ENCODE results near the gene RAB44.
"Not testable (repeated sequence)": the region's sequence is repeated elsewhere in the genome, so short reads cannot be mapped to it uniquely, and the experiment has no call there.

The RAB44 gene

DNA sequence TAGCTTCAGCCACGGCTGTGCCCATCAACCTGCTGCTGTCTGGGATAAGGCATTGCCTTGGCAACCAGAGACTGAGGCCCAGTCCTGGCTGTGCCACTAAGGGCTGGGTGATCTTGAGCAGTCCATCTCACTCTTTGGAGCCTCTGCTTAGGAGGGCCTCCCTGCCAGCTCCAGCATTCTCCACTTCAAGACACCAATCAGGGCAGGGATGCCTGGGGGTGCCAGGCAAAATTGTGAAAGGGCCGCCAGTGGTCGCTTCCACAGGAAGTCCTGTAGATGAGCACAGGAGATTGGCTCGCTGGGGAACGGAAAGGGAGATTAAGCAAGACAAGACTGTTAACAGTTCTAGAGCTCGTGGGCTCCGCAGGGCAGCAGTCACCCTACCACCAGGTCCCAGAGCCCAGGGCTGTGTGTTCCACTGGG lies at the start of gene RAB44:
Gene RAB44, plus strand, starts transcription at position 346 of the 423 bp plus-strand sequence. CDS start 6,410 bp downstream, outside the sequence.
- no peak for TF ChIP-seq CTCF (IDR thresholded peaks at IDR 0.05; ENCODE audit: low read length, missing control alignments)
- no peak for DNase-seq (ENCODE audit: low read depth)
- no peak within 1 kb of the TSS for H3K4me3 ChIP-seq (replicated peaks; ENCODE audit: low read depth, low read length)

DNA sequence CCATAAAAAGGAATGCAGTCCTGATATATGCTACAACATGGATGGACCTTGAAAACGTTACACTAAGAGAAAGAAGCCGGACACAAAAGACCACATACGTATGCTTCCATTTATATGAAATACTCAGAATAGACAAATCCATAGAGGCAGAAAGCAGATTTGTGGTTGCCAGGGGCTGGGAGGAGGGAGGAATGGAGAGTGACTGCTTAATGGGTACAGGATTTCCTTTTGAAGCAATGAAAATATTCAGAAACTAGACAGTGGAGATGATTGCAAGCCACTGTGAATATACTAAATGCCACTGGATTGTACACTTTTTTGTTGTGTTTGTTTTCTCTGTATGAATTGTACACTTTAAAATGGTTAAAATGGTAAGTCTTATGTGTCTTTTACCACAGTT lies 48.5 kb upstream of the RAB44 start:
- no peak overlapping the region for H3K4me3 ChIP-seq (replicated peaks; ENCODE audit: low read depth, low read length)
- no peak for DNase-seq (ENCODE audit: low read depth)
- no peak for TF ChIP-seq CTCF (IDR thresholded peaks at IDR 0.05; ENCODE audit: low read length, missing control alignments)

GRCh38 chr6:36649701-36650484 lies 47.7 kb upstream of the RAB44 start:
- H3K4me3 ChIP-seq (replicated peaks; ENCODE audit: low read depth, low read length) = no peak overlapping the region
- TF ChIP-seq CTCF (IDR thresholded peaks at IDR 0.05; ENCODE audit: low read length, missing control alignments) = no peak

DNA sequence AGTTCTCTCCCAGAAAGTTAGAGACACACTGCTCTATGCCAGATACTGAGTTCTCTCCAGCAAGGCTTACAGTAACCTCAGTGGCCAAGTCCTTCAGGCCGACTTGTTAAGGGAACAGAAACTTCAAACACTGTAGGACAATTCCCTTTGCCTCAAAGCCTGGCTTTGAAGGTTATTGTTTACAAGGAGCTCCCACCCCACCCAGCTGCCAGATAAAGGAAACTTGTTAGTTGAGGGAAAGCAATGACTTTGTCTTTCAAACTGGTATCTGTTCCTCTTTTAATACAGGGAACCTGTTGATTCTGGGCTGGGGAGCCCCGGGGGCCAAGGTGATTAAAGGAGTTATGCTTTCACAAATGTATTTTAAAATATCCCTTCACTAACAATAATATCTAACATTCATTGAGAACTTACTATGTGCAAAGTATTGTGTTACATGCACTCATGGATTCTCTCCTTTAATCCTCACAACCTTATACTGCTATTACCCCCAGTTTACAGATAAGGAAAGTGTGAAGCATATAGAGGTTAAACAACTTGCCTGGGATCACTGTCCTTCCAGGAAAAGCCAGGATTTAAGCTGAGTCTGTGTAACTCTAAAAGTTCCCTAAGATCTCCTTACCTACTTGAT lies 46.7 kb upstream of the RAB44 start:
- TF ChIP-seq CTCF (IDR thresholded peaks at IDR 0.05; ENCODE audit: low read length, missing control alignments) = no peak
- no peak overlapping the region for H3K4me3 ChIP-seq (replicated peaks; ENCODE audit: low read depth, low read length)
- DNase-seq (ENCODE audit: low read depth) = no peak

More at GRCh38 chr6:36649701-36650484, 47.7 kb upstream of the RAB44 start:
- no peak for DNase-seq (ENCODE audit: low read depth)

GRCh38 chr6:36651659-36652379 lies 45.8 kb upstream of the RAB44 start:
- DNase-seq (ENCODE audit: low read depth) = no peak
- no peak for TF ChIP-seq CTCF (IDR thresholded peaks at IDR 0.05; ENCODE audit: low read length, missing control alignments)
- no peak overlapping the region for H3K4me3 ChIP-seq (replicated peaks; ENCODE audit: low read depth, low read length)

DNA sequence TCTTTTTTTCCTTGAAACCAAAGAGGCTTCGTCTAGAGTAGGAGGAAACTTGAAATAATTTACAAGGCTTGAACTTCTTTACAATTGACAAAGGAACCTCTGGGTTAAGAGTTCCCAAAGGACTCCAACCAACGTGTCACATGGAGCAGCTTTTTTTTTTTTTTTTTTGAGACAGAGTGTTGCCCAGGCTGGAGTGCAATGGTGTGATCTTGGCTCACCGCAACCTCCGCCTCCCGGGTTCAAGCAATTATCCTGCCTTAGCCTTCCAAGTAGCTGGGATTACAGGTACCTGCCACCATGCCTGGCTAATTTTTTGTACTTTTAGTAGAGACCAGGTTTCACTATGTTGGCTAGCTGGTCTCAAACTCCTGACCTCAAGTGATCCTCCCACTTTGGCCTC lies 43.2 kb upstream of the RAB44 start:
- H3K4me3 ChIP-seq (replicated peaks; ENCODE audit: low read depth, low read length); DNase-seq (ENCODE audit: low read depth): not testable (repeated sequence)

GRCh38 chr6:36655085-36655724 lies 42.4 kb upstream of the RAB44 start:
- TF ChIP-seq CTCF (IDR thresholded peaks at IDR 0.05; ENCODE audit: low read length, missing control alignments) = no peak
- no peak for DNase-seq (ENCODE audit: low read depth)

More at GRCh38 chr6:36655085-36655724, 42.4 kb upstream of the RAB44 start:
- H3K4me3 ChIP-seq (replicated peaks; ENCODE audit: low read depth, low read length) = no peak overlapping the region
